Mesenchymal stem cell (in vitro differentiated cells and primary cell): ENCODE results near the gene MCEMP1.

Source experiments
- DNase-seq: peaks from one replicate; pipeline ENCODE4 v3.0.0-alpha.2; 2013
- H2AFZ ChIP-seq: one replicate; pipeline ENCODE4 v1.6.1; 2013; ENCODE audit warnings: low read depth, mild to moderate bottlenecking, control low read depth, inconsistent platforms, low read length, moderate library complexity
- H2AK5ac ChIP-seq: 2 replicates; pipeline ENCODE4 v1.6.1; 2013; ENCODE audit warnings: low read length, moderate library complexity, mild to moderate bottlenecking, inconsistent platforms; ENCODE audit not compliant: severe bottlenecking
- H2BK120ac ChIP-seq: one replicate; pipeline ENCODE4 v1.6.1; 2013; ENCODE audit warnings: low read depth, mild to moderate bottlenecking, inconsistent platforms, low read length, moderate library complexity
- H2BK12ac ChIP-seq, 2 experiments: one replicate each; pipeline ENCODE4 v1.6.1; 2013; ENCODE audit warnings: inconsistent platforms in 2 of 2, low read length in 2 of 2, mild to moderate bottlenecking in 2 of 2, moderate library complexity in 2 of 2, control low read depth in 1 of 2
- H2BK15ac ChIP-seq: one replicate; pipeline ENCODE4 v1.6.1; 2013; ENCODE audit warnings: mild to moderate bottlenecking, low read depth, inconsistent platforms; ENCODE audit not compliant: poor library complexity, severe bottlenecking
- H2BK5ac ChIP-seq: 2 replicates; pipeline ENCODE4 v1.6.1; 2013; ENCODE audit warnings: low read depth, mild to moderate bottlenecking, low read length, control low read depth, inconsistent platforms; ENCODE audit not compliant: poor library complexity, severe bottlenecking
- H3K14ac ChIP-seq, 2 experiments: one replicate each; pipeline ENCODE4 v1.6.1; 2013; ENCODE audit warnings: inconsistent platforms in 2 of 2, low read length in 2 of 2, control low read depth in 1 of 2, mild to moderate bottlenecking in 1 of 2, moderate library complexity in 1 of 2
- H3K18ac ChIP-seq, 2 experiments: one replicate each; pipeline ENCODE4 v1.6.1; 2013; ENCODE audit warnings: inconsistent platforms in 2 of 2, low read length in 2 of 2, control low read depth in 1 of 2, low read depth in 1 of 2, mild to moderate bottlenecking in 1 of 2
- H3K23ac ChIP-seq, 2 experiments: one replicate each; pipeline ENCODE4 v1.6.1; 2013; ENCODE audit warnings: inconsistent platforms in 2 of 2, low read length in 2 of 2, mild to moderate bottlenecking in 2 of 2, moderate library complexity in 2 of 2, control low read depth in 1 of 2
- H3K27ac ChIP-seq: 2 replicates; pipeline ENCODE4 v1.5.1; 2013; ENCODE audit warnings: mild to moderate bottlenecking, moderate library complexity, low read length, control low read depth, inconsistent platforms; ENCODE audit not compliant: poor library complexity, severe bottlenecking
- H3K27me3 ChIP-seq, 2 experiments: 2 replicates each; pipeline versions ENCODE4 v1.6.1 to v1.7.0; 2013; ENCODE audit warnings: low read length in 2 of 2, mild to moderate bottlenecking in 2 of 2, moderate library complexity in 2 of 2, control low read depth in 1 of 2, inconsistent platforms in 1 of 2; ENCODE audit not compliant: control insufficient read depth in 1 of 2, insufficient read depth in 1 of 2
- H3K36me3 ChIP-seq, 2 experiments: 2 replicates each; pipeline versions ENCODE4 v1.6.1 to v1.7.0; 2013; ENCODE audit warnings: low read length in 2 of 2, control low read depth in 1 of 2, inconsistent platforms in 1 of 2, low read depth in 1 of 2, mild to moderate bottlenecking in 1 of 2; ENCODE audit not compliant: insufficient read depth in 2 of 2, control insufficient read depth in 1 of 2
- H3K4ac ChIP-seq, 2 experiments: one replicate each; pipeline ENCODE4 v1.6.1; 2013; ENCODE audit warnings: inconsistent platforms in 2 of 2, low read length in 2 of 2, mild to moderate bottlenecking in 2 of 2, moderate library complexity in 2 of 2, control low read depth in 1 of 2, low read depth in 1 of 2
- H3K4me1 ChIP-seq: 2 replicates; pipeline ENCODE4 v1.6.1; 2013; ENCODE audit warnings: low read depth, low read length, control low read depth; ENCODE audit not compliant: control insufficient read depth, insufficient read depth
- H3K4me2 ChIP-seq: 2 replicates; pipeline ENCODE4 v1.6.1; 2013; ENCODE audit warnings: low read length, mild to moderate bottlenecking, inconsistent platforms; ENCODE audit not compliant: poor library complexity, severe bottlenecking
- H3K4me3 ChIP-seq, 2 experiments: 2 replicates each; pipeline versions ENCODE4 v1.5.1 to v1.7.0; 2013; ENCODE audit warnings: low read length in 2 of 2, mild to moderate bottlenecking in 2 of 2, control low read depth in 1 of 2, low read depth in 1 of 2; ENCODE audit not compliant: insufficient read depth in 1 of 2
- H3K79me1 ChIP-seq: replicated peaks from 2 replicates; pipeline ENCODE4 v1.6.1; 2013; ENCODE audit warnings: mild to moderate bottlenecking, control low read depth, low read length, inconsistent platforms; ENCODE audit not compliant: poor library complexity, severe bottlenecking
- H3K9ac ChIP-seq: 2 replicates; pipeline ENCODE4 v1.7.0; 2013; ENCODE audit warnings: mild to moderate bottlenecking, low read length, moderate library complexity
- H3K9me3 ChIP-seq: 2 replicates; pipeline ENCODE4 v1.7.0; 2013; ENCODE audit warnings: mild to moderate bottlenecking, low read length; ENCODE audit not compliant: control insufficient read depth
- H4K8ac ChIP-seq: one replicate; pipeline ENCODE4 v1.6.1; 2013; ENCODE audit warnings: inconsistent platforms, mild to moderate bottlenecking, low read length, moderate library complexity
- H4K91ac ChIP-seq: one replicate; pipeline ENCODE4 v1.6.1; 2013; ENCODE audit warnings: mild to moderate bottlenecking, low read length, inconsistent platforms
- WGBS: methylation state at CpG from one replicate; pipeline ENCODE4 v1.1.7; 2013; ENCODE audit warnings: mixed read lengths; 5-methylcytosine and 5-hydroxymethylcytosine counted together

The MCEMP1 gene

GRCh38 chr19:7687177-7687576 lies 10.3 kb downstream of the MCEMP1 start:
- peaks cover 9% of the 10 kb centered on the region for H3K79me1 ChIP-seq
- no peak overlapping the region for H2BK12ac ChIP-seq
- H3K4ac ChIP-seq: no peak overlapping the region
- H2AFZ ChIP-seq: no peak overlapping the region
- no peak overlapping the region for H2BK120ac ChIP-seq
- DNase-seq: no peak
- WGBS: 94% methylated on average over 12 of the region's 12 CpGs
- H4K91ac ChIP-seq: no peak overlapping the region
- no peaks in the 10 kb centered on the region for H3K9me3 ChIP-seq
- no peak overlapping the region for H3K18ac ChIP-seq
- H3K4me2 ChIP-seq: no peak overlapping the region
- H3K4me3 ChIP-seq: no peak overlapping the region
- peaks cover 4% of the 10 kb centered on the region for H3K4me1 ChIP-seq
- H3K9ac ChIP-seq: no peak overlapping the region
- no peak overlapping the region for H3K14ac ChIP-seq
- no peak overlapping the region for H2BK5ac ChIP-seq
- H2AK5ac ChIP-seq: no peak overlapping the region
- no peak overlapping the region for H3K27ac ChIP-seq
- peaks cover 16 to 28% of the 10 kb centered on the region in 2 experiments for H3K36me3 ChIP-seq
- H4K8ac ChIP-seq: no peak overlapping the region
- peaks cover 0 to 13% of the 10 kb centered on the region in 2 experiments for H3K27me3 ChIP-seq
- no peak overlapping the region for H3K23ac ChIP-seq
- no peak overlapping the region for H2BK15ac ChIP-seq

- H3K27ac ChIP-seq: no peak overlapping the region
- no peak overlapping the region for H3K4me3 ChIP-seq
- H2BK12ac ChIP-seq: no peak overlapping the region
- no peak overlapping the region for H3K14ac ChIP-seq
- H3K79me1 ChIP-seq: peaks cover 2% of the 10 kb centered on the region
- H3K9ac ChIP-seq: no peak overlapping the region
- no peak overlapping the region for H2BK15ac ChIP-seq
- no peak overlapping the region for H3K4ac ChIP-seq
- H3K4me1 ChIP-seq: no peaks in the 10 kb centered on the region
- no peak overlapping the region for H4K91ac ChIP-seq
- no peak overlapping the region for H2AFZ ChIP-seq
- H2AK5ac ChIP-seq: no peak overlapping the region
- H3K4me2 ChIP-seq: no peak overlapping the region
- H3K36me3 ChIP-seq: peaks cover 0 to 8% of the 10 kb centered on the region in 2 experiments
- no peak overlapping the region for H4K8ac ChIP-seq
- DNase-seq: no peak
- no peak overlapping the region for H3K23ac ChIP-seq
- H2BK5ac ChIP-seq: no peak overlapping the region
- H3K18ac ChIP-seq: no peak overlapping the region
- H3K9me3 ChIP-seq: no peaks in the 10 kb centered on the region
- no peak overlapping the region for H2BK120ac ChIP-seq
- H3K27me3 ChIP-seq: peaks cover 0 to 17% of the 10 kb centered on the region in 2 experiments
- WGBS: 86% methylated on average over 21 of the region's 23 CpGs
These were observed 12.3 kb downstream of the MCEMP1 start for GRCh38 chr19:7689165-7689564.

- Histone ChIP-seq H4K8ac (peak overlapping the region; percentile 24), H2AFZ (no peak overlapping the region), H3K36me3 (no peaks in the 10 kb centered on the region), H2BK12ac (no peak overlapping the region), H3K4me2 (no peak overlapping the region), H3K4me3 (no peak overlapping the region), H3K9me3 (no peaks in the 10 kb centered on the region), H2BK120ac (no peak overlapping the region), H2BK5ac (no peak overlapping the region), H3K23ac (no peak overlapping the region), H3K18ac (no peak overlapping the region), H3K4ac (no peak overlapping the region), H3K4me1 (no peaks in the 10 kb centered on the region), H3K14ac (no peak overlapping the region), H3K79me1 (no peaks in the 10 kb centered on the region), H3K9ac (no peak overlapping the region), H2BK15ac (peak overlapping the region; percentile 7), H3K27ac (no peak overlapping the region), H3K27me3 (peaks cover 0 to 22% of the 10 kb centered on the region in 2 experiments), H4K91ac (peak overlapping the region; percentile 39), H2AK5ac (no peak overlapping the region)
- 89% methylated on average over 8 of the region's 8 CpGs for WGBS
- DNase-seq: no peak
These were observed 13.9 kb downstream of the MCEMP1 start for GRCh38 chr19:7690779-7691258.

DNA sequence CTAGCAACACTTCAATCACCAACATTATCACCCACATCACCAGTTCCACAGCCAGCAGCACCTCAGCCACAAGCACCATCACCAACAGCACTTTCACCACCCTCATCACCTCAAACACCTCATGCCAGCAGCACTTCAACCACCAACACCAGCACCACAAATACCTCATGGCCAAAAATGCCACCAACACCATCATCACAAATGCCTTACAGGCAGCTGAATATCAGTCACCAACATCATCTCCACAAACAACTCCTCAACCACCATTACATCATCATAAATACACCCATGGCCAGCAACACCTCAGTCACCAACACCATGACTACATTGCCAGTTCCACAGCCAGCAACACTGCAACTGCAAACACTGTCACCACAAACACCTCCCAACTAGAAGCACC lies 14.6 kb downstream of the MCEMP1 start:
- no peak overlapping the region for H3K23ac ChIP-seq
- no peak overlapping the region for H3K14ac ChIP-seq
- no peak for DNase-seq
- H3K18ac ChIP-seq: no peak overlapping the region
- no peak overlapping the region for H2BK5ac ChIP-seq
- H3K36me3 ChIP-seq: no peaks in the 10 kb centered on the region
- no peak overlapping the region for H3K4ac ChIP-seq
- H3K79me1 ChIP-seq: no peaks in the 10 kb centered on the region
- H2BK15ac ChIP-seq: no peak overlapping the region
- no peak overlapping the region for H2AFZ ChIP-seq
- no peak overlapping the region for H2BK120ac ChIP-seq
- peaks cover 0 to 24% of the 10 kb centered on the region in 2 experiments for H3K27me3 ChIP-seq
- H2AK5ac ChIP-seq: no peak overlapping the region
- no peak overlapping the region for H2BK12ac ChIP-seq
- H3K4me3 ChIP-seq: no peak overlapping the region
- no peak overlapping the region for H3K27ac ChIP-seq
- H3K9me3 ChIP-seq: no peaks in the 10 kb centered on the region
- H3K4me1 ChIP-seq: no peaks in the 10 kb centered on the region
- H3K9ac ChIP-seq: no peak overlapping the region
- peak overlapping the region; percentile 21 for H4K91ac ChIP-seq
- no peak overlapping the region for H3K4me2 ChIP-seq
- peak overlapping the region; percentile 24 for H4K8ac ChIP-seq
